ENCODE data around the gene EPM2AIP1.
"Not testable (repeated sequence)": the region's sequence is repeated elsewhere in the genome, so short reads cannot be mapped to it uniquely, and the experiment has no call there.

EPM2AIP1 gene

DNA sequence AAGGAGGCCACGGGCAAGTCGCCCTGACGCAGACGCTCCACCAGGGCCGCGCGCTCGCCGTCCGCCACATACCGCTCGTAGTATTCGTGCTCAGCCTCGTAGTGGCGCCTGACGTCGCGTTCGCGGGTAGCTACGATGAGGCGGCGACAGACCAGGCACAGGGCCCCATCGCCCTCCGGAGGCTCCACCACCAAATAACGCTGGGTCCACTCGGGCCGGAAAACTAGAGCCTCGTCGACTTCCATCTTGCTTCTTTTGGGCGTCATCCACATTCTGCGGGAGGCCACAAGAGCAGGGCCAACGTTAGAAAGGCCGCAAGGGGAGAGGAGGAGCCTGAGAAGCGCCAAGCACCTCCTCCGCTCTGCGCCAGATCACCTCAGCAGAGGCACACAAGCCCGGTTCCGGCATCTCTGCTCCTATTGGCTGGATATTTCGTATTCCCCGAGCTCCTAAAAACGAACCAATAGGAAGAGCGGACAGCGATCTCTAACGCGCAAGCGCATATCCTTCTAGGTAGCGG is at the start of gene EPM2AIP1:
Gene EPM2AIP1 (minus strand): TSS at position 326 of the 520 bp plus-strand sequence. CDS start 54 bp downstream, at position 272.
- no peak for DNase-seq

DNA sequence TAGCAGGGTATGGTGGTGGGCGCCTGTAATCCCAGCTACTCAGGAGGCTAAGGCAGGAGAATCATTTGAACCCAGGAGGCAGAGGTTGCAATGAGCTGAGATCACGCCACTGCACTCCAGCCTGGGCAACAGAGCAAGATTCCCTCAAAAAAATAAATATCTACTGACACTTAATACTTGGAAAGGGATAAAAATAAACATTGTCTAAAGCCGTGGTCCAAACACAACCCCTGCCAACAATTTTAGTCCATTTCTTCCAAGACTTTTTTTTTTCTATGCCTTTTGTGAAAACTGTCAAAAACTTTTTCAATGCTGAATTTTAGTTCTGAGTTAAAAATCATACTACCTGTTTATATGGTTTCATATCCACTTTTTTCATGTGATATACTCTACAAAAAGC is 49.8 kb upstream of the EPM2AIP1 start:
- DNase-seq = not testable (repeated sequence)

DNA sequence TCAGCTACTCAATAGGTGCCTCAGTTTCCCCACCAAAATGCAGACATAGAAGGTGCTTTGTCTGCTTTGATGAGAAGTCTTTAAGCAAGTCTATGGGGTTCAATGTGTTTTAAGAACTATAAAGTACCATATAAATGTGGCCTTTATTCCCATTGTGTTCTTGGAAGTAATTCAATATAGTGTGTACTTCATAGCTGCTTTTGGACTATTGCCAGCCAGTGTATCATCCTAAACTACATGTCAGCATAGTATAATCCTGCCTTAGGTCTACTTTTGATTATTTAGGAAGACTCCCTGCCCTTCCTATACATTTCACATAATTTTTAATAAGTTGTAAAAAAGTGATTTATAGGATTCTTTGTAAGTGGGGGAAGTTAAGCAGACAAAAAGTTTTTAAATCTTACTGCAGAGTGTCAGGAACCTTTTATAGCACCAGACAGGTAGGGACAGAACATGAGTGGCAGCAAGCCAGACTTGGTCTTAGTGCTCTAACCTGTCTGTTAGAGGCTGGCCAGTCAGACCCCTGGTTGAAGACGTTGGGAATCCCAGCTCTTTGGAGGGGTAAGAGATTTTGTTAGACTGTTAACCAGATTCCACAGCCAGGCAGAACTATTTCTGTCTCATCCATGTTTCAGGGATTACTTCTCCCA is 48.7 kb upstream of the EPM2AIP1 start:
- DNase-seq = no peak

DNA sequence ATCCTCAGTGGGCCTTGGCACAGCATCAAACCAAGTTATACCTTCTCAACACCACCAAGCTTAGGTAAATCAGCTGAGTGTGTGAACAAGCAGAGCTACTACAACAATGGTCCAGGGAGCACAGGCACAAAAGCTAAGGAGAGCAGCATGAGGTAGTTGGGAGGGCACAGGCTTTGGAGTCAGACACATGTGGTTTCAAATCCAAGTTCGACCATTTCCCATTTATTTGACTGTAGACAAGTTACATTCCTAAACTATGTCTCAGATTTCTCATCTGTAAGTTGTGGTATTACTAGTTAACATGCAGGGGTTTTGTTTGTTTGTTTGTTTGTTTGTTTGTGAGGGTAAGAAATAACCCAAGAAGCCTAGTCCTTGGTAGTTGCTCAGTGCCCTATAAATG is 47.3 kb upstream of the EPM2AIP1 start:
- no peak for DNase-seq

DNA sequence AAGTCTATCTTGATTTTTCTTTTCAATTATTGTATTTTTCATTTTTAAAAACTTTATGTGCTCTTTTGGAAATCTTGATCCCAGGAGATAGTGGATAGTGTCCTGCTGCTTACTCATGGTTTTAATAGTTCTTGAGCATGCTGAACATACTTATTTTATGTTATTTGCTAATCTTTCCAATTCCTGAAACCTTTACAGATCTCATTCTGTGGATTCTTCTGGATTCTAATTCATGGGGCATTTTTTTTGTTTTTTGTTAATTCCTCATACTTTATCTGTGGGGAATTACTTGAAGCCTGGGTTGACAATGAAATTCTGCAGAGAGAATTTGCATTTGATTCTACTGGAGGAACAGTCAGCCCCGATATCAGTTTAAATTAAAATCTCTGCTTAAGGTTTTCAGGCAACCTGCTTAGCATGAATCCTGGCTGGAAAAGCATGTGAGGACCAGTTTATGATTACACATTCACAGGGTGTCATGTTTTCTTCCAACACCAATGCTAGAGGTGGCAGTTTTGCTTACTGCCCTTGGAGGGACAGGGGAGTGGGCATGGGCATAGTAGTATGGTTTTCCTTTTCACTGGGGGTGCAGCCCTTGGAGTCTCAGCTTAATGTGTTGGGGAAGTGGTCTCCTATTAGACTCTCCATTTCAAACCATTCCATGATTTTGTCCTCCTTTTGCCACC is 46.4 kb upstream of the EPM2AIP1 start:
- no peak for DNase-seq

DNA sequence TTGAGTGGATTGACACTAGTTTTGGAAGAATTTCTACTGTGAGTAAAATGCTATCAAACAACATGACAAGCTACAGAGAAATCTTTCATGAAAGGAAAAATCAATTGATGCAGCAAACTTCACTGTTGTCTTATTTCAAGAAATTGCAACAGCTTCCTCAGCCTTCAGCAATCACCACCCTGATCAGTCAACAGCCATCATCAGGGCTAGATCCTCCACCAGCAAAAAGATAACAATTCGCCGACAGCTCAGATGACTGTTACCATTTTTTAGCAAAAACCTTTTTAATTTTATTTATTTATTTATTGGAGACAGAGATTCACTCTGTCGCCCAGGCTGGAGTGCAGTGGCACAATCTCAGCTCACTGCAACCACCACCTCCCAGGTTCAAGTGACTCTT is 44.4 kb upstream of the EPM2AIP1 start:
- DNase-seq = no peak

DNA sequence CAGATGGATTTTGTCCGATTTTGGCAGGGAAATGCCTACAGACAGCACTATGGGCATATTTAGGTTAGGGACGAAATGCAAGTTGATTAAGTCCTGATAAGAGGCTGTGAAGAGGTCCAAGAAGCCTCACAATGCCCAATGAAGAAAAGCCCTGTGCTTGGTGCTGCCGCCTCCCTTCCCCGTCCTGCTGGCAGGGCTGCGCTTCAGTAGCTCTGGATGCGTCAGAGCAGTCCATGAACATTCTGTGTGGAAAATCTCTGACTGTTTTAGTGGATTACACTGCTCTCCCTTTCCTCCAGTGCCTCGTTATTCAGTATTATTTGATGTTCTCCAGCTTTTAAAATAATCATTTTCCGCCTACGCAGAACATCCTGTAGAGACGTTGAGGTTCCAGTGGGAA is 40.0 kb upstream of the EPM2AIP1 start:
- no peak for DNase-seq

DNA sequence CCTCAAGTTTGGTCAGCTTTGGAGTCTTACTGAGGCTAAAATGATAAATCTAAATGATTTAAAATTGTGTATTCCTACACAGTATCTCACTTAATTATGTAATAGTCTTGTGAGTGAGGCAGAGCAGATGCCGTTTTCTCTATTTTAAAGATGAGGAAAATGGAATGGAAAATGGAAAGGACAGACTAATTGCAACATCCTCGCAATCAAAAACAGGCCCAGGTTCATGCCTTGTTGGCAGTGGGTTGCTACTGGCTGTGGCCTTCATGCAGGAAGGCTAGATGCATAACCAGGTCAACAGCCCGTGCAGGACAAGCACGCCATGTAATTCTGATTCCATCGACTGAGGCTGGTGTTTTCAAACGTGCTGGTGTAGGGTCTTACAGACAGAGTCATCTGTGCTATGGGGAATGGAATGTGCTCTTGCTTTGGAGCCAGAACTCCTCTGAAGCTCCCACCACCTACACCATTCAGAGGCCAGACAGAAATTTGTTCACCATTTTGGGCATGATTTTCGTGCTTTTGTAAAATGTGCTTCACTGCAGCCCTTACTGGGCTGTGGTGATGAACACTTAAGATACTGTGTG is 38.3 kb upstream of the EPM2AIP1 start:
- no peak for DNase-seq

DNA sequence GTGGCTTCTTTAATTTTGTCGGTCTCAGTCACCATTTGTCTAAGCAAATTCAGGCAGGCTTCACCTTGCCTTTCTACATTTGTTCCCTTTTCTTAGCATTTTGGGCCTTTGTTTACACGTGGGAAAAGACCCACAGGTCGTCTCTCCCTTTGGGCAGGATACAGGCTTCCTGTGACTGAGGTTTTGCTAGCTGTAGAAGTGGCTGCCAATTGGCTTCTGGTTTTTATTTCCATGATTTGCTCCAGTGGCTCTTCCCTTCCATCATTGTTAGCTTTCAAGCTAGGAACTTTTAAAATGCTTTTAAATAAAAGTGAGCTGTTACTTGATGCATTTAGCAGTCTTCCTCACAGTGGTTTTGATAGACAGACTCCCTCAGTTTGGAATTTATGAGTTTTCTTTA is 37.7 kb upstream of the EPM2AIP1 start:
- DNase-seq = no peak

DNA sequence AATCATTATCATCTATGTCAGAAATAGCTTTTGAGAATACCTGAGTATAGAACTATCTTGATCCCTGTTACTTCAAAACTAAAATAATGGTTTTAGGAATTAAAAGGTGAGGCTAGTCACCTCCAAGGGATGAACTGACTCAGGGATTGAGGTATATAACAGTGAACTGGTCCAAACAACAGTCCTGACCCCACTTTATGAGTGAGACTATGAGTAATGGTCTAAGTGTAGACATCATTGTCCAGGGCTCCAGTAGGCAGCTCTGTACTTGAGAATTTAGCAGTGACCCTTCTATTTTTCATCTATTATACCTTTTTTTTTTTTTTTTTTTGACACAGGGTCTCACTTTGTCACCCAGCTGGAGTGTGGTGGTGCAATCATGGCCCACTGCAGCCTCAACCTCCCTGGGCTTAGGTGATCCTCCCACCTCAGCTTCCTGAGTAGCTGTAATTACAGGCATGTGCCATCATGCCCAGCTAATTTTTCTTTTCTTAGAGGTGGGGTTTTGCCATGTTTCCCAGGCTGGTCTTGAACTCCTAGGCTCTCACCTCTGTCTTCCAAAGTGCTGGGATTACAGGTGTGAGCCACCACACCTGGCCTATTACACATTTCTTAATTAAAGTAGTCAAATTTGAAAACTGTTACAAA is 36.7 kb upstream of the EPM2AIP1 start:
- no peak for DNase-seq

DNA sequence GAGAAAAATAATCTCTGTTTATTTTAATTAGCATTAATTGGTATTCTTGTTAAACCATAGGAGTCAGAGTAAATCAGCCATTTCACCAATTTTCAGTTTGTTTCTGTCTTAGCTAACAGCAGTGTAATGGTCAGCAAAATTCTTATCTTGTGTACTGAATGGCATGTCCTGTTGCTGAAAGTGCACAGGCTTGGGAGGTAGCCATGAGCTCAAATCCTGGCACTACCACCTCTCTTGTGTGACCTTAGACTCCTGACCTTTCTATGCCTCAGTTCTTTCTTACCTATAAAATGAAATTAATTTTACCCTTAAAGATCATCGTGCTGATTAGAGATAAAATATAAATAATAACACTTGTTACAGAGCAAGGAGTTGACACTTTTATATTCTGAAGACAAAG is 36.2 kb upstream of the EPM2AIP1 start:
- no peak for DNase-seq

DNA sequence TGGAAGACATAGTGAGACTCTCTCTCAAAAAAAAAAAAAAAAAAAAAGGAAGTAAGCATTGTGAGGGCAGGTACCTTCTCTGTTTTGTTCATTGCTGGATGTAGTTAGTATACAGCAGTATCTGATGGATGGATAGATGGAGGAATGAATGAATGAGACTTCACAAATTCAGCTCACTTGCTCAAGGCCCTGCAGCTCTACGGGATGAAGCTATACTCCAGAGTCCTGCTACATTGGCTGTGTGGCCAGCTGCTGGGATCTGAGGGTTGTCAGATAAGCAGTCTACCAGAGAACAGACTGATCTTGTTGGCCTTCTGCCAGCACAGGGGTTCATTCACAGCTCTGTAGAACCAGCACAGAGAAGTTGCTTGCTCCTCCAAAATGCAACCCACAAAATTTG is 35.4 kb upstream of the EPM2AIP1 start:
- no peak for DNase-seq

DNA sequence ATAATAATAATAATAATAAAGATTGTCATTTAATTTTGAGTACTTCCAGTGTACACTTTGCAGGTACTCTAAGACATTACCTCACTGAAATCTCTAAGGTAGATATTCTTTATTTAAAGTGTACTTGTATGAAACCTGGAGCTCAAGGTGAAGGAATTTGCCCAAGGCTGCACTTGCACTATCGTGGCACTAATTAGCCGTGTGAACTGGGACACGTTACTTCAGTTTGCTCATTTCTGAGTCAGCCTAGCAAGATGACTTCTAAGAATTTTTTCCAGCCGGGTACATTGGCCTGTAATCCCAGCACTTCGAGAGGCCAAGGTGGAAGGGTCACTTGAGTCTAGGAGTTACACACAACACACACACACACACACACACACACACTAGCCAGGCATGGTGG is 33.9 kb upstream of the EPM2AIP1 start:
- no peak for DNase-seq

DNA sequence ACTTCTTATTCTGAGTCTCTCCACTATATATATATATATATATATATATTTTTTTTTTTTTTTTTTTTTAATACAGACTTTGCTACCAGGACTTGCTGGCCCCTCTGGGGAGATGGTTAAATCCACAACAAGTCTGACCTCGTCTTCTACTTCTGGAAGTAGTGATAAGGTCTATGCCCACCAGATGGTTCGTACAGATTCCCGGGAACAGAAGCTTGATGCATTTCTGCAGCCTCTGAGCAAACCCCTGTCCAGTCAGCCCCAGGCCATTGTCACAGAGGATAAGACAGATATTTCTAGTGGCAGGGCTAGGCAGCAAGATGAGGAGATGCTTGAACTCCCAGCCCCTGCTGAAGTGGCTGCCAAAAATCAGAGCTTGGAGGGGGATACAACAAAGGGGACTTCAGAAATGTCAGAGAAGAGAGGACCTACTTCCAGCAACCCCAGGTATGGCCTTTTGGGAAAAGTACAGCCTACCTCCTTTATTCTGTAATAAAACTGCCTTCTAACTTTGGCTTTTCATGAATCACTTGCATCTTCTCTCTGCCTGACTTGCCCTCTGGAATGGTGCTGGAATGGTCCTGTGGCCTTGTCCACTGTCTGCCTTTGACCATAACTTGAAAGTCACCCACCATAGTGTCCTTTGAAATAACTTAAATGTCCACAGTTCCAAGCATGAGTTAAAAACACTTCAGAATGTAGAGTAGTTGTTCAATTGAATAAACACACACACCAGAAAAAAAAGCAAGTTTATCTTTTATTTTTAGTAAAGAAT is 32.8 kb upstream of the EPM2AIP1 start:
- DNase-seq = no peak

DNA sequence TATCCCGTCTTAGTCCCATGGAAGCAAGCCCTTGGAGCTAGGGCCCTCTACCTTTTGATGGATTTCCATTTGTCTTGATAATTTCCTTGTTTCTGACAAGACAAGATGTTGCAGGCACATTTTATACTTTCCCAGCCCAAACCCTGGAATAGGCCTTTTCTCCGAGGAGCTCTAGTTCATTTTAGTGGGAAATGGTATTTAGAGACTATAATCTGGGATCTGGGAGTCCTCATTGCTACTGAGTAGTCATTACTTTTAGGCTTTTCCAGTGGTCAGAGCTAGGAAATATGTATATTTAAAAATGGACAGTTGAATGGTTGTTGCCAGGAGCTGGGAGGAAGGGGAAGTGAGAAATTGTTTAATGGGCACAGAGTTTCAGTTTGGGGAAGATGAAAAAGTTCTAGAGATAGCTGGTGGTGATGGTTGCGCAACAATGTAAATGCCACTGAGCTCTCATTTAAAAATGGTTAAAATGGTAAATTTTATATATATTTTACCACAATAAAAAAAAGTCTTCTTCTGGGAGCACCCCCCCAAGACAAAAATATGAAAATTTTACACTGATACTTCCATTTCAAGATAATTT is 32.0 kb upstream of the EPM2AIP1 start:
- no peak for DNase-seq

DNA sequence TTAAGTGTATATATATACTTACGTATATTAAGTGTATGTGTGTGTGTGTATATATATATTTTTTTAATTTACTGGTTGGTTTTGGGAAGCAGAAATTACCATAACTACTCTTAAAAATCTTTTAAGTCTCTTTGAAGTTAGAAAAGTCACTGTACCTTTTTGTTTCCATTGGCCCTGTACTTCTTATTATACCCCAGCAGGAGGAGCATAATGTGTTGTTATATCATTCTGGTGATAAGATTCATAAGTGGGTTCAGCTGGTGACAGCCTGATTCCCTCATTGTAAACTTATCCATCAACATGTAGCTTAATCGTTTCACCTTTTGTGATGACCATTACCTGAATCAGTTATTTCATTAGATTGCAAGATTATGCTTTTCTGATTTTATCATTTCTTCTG is 31.2 kb upstream of the EPM2AIP1 start:
- no peak for DNase-seq

DNA sequence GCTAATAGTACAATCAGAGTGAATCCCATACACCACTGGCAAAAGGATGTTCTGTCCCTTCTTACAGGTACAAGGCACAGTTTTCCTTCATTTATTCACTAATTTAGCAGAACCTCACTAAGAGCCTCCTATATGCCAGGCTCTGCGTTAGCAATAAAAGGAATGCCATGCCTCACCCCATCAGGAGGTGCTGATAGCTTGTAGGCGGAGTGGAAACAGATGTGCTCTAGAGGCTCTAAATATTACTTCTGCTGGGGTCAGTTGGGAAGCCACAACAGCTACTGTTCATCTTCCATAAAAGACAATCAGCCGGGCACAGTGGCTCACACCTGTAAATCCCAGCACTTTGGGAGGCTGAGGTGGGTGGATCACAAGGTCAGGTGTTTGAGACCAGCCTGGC is 24.8 kb upstream of the EPM2AIP1 start:
- DNase-seq = no peak

DNA sequence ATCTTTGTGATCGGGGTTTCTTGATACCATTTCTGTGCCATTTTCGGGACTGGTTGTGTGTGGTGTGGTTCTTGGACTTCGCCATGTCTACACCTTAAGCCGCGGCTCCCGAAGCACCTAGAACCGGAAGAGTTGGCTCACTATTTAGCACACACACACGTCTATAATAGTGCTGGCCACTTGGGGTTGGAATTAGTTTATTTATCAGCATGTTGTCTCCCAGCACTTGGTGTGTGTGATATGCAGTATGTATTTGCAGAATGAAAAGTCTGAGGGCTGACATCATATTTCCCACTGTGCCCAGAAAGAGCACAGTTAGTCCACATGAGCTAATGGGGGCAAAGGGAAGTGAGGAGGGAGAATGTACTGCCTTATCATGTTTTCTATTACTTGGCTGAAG is 24.0 kb upstream of the EPM2AIP1 start:
- DNase-seq = no peak

DNA sequence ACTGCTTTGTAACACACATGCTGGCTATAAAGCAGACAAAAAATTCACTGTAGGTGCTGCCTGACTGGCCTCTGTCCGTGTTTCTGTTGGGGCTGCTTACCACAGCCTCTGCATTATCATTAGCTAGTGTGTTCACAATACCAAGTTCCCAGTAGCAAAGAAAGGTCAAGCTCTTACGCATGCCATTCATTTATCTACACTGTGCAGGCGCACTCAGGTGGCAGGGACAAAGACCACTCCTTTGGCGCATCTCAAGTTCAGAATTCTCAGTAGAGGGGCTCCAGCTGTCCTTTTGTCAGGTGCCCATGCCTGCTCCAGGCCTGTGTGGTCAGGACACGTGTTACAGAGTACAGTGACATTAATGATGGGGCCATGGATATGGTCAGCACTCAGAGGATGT is 22.7 kb upstream of the EPM2AIP1 start:
- DNase-seq = no peak

DNA sequence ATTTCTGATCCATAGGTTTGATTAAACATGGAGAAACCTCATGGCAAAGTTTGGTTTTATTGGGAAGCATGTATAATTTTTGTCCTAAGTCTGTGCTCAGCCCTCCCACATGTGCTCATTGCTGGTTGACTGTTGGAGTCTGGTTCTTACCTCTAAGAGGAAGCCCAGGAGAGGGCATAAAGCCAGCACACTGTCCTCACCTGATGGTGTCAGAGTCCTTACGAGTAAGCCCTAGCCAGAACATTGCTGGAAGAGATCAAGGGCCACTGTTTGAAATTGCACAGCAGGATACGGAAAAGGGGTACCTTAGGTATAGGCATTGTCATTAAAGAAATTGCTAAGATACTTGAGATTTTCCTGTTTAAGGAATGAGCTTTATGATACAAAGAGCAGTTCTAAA is 21.7 kb upstream of the EPM2AIP1 start:
- DNase-seq = no peak

DNA sequence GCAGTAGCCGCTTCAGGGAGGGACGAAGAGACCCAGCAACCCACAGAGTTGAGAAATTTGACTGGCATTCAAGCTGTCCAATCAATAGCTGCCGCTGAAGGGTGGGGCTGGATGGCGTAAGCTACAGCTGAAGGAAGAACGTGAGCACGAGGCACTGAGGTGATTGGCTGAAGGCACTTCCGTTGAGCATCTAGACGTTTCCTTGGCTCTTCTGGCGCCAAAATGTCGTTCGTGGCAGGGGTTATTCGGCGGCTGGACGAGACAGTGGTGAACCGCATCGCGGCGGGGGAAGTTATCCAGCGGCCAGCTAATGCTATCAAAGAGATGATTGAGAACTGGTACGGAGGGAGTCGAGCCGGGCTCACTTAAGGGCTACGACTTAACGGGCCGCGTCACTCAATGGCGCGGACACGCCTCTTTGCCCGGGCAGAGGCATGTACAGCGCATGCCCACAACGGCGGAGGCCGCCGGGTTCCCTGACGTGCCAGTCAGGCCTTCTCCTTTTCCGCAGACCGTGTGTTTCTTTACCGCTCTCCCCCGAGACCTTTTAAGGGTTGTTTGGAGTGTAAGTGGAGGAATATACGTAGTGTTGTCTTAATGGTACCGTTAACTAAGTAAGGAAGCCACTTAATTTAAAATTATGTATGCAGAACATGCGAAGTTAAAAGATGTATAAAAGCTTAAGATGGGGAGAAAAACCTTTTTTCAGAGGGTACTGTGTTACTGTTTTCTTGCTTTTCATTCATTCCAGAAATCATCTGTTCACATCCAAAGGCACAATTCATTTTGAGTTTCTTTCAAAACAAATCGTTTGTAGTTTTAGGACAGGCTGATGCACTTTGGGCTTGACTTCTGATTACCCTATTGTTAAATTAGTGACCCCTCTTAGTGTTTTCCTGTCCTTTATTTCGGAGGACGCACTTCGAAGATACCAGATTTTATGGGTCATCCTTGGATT is 674 bp upstream of the EPM2AIP1 start, which contains the start of gene MLH1:
Gene MLH1 (plus strand): TSS at position 193 of the 958 bp plus-strand sequence. CDS start 30 bp downstream, at position 223.
- peak; percentile 97 for DNase-seq

Data from CD4-positive, alpha-beta T cell treated with Interleukin-17A for 4 hours (primary cell).